ENCODE measurements around the gene SSBP3. TPM values are rescaled to one million over a fixed set of nuclear protein-coding genes. Genes with fewer than 3 reads are reported as not detected.
A peak's percentile ranks its signal among the peaks of the same experiment; 100 is the strongest.

SSBP3 gene
- total and polyA plus RNA-seq, 4 donors, result 43.7 to 83.4 (median 65.8) TPM

- H3K4me1 ChIP-seq (ENCODE audit: control insufficient read depth in 1 of 2, insufficient read depth in 2 of 2, low read length in 2 of 2), result peaks cover 0 to 2% of the 10 kb centered on the region in 2 donors
- WGBS, 2 donors, result 19 to 28% methylated on average over 5 of the region's 5 CpGs
- no peak overlapping the region for H3K4me3 ChIP-seq (ENCODE audit: low read length in 2 of 2)
- DNase-seq (no peak), ATAC-seq (ENCODE audit: low FRiP score) (no peak)
- H3K27ac ChIP-seq (ENCODE audit: low read depth in 1 of 2, low read length in 2 of 2), result peak overlapping the region; percentile 36 to 74
- no peaks in the 10 kb centered on the region for H3K27me3 ChIP-seq (ENCODE audit: control insufficient read depth in 1 of 2, insufficient read depth in 2 of 2, low read length in 1 of 2)
- no peaks in the 10 kb centered on the region for H3K36me3 ChIP-seq (ENCODE audit: control insufficient read depth in 1 of 2, insufficient read depth in 2 of 2, low read length in 1 of 2)
- intact Hi-C loops (cut with DNase I), result no loop called here
- no peaks in the 10 kb centered on the region for H3K9me3 ChIP-seq (ENCODE audit: control insufficient read depth, low read length)
These were observed 65.3 kb downstream of the SSBP3 start for GRCh38 chr1:54340878-54341277.

GRCh38 chr1:54340434-54340833 lies 65.8 kb downstream of the SSBP3 start:
- 9 to 13% methylated on average over 6 of the region's 6 CpGs for WGBS, 2 donors
- no peak overlapping the region for H3K4me3 ChIP-seq (ENCODE audit: low read length in 2 of 2)

GRCh38 chr1:54339126-54339525 lies 67.1 kb downstream of the SSBP3 start:
- intact Hi-C loops (cut with DNase I), result loop anchor here (2.0 to 5.0 kb wide), 2 partner anchors 52 to 66 kb away; no protein-coding TSS in a partner anchor
- H3K36me3 ChIP-seq (ENCODE audit: control insufficient read depth in 1 of 2, insufficient read depth in 2 of 2, low read length in 1 of 2), result no peaks in the 10 kb centered on the region
- DNase-seq, result no peak
- no peak for ATAC-seq (ENCODE audit: low FRiP score)
- peaks cover 0 to 2% of the 10 kb centered on the region in 2 donors for H3K4me1 ChIP-seq (ENCODE audit: control insufficient read depth in 1 of 2, insufficient read depth in 2 of 2, low read length in 2 of 2)
- H3K27ac ChIP-seq (ENCODE audit: low read depth in 1 of 2, low read length in 2 of 2), result no peak overlapping the region
- H3K27me3 ChIP-seq (ENCODE audit: control insufficient read depth in 1 of 2, insufficient read depth in 2 of 2, low read length in 1 of 2), result no peaks in the 10 kb centered on the region
- 98% methylated on average over 2 of the region's 2 CpGs for WGBS, 2 donors
- H3K9me3 ChIP-seq (ENCODE audit: control insufficient read depth, low read length), result no peaks in the 10 kb centered on the region
- H3K4me3 ChIP-seq (ENCODE audit: low read length in 2 of 2), result no peak overlapping the region

More at GRCh38 chr1:54340434-54340833, 65.8 kb downstream of the SSBP3 start:
- Histone ChIP-seq H3K9me3 (ENCODE audit: control insufficient read depth, low read length) (no peaks in the 10 kb centered on the region), H3K27ac (ENCODE audit: low read depth in 1 of 2, low read length in 2 of 2) (peak overlapping the region in 1 of 2 donors; percentile 74), H3K36me3 (ENCODE audit: control insufficient read depth in 1 of 2, insufficient read depth in 2 of 2, low read length in 1 of 2) (no peaks in the 10 kb centered on the region), H3K4me1 (ENCODE audit: control insufficient read depth in 1 of 2, insufficient read depth in 2 of 2, low read length in 2 of 2) (peaks cover 0 to 2% of the 10 kb centered on the region in 2 donors), H3K27me3 (ENCODE audit: control insufficient read depth in 1 of 2, insufficient read depth in 2 of 2, low read length in 1 of 2) (no peaks in the 10 kb centered on the region)
- no peak for DNase-seq
- ATAC-seq (ENCODE audit: low FRiP score), result no peak
- intact Hi-C loops (cut with DNase I), result no loop called here

- Histone ChIP-seq H3K4me1 (ENCODE audit: control insufficient read depth in 1 of 2, insufficient read depth in 2 of 2, low read length in 2 of 2) (peaks cover 0 to 2% of the 10 kb centered on the region in 2 donors), H3K4me3 (ENCODE audit: low read length in 2 of 2) (no peak overlapping the region), H3K27me3 (ENCODE audit: control insufficient read depth in 1 of 2, insufficient read depth in 2 of 2, low read length in 1 of 2) (no peaks in the 10 kb centered on the region), H3K27ac (ENCODE audit: low read depth in 1 of 2, low read length in 2 of 2) (no peak overlapping the region), H3K9me3 (ENCODE audit: control insufficient read depth, low read length) (no peaks in the 10 kb centered on the region), H3K36me3 (ENCODE audit: control insufficient read depth in 1 of 2, insufficient read depth in 2 of 2, low read length in 1 of 2) (no peaks in the 10 kb centered on the region)
- 80 to 82% methylated on average over 8 of the region's 8 CpGs for WGBS, 2 donors
- ATAC-seq (ENCODE audit: low FRiP score) (no peak), DNase-seq (no peak)
- intact Hi-C loops (cut with DNase I), result loop anchor here (2.0 to 5.0 kb wide), 2 partner anchors 51 to 66 kb away; no protein-coding TSS in a partner anchor
These were observed 67.7 kb downstream of the SSBP3 start for GRCh38 chr1:54338464-54338863.

- DNase-seq (no peak), ATAC-seq (ENCODE audit: low FRiP score) (no peak)
- WGBS, 2 donors, result 75 to 78% methylated on average over 7 of the region's 7 CpGs
- intact Hi-C loops (cut with DNase I), result loop anchor here (2.0 to 5.0 kb wide), 2 partner anchors 51 to 65 kb away; no protein-coding TSS in a partner anchor
- no peaks in the 10 kb centered on the region for H3K9me3 ChIP-seq (ENCODE audit: control insufficient read depth, low read length)
- H3K4me1 ChIP-seq (ENCODE audit: control insufficient read depth in 1 of 2, insufficient read depth in 2 of 2, low read length in 2 of 2), result peaks cover 0 to 2% of the 10 kb centered on the region in 2 donors
- H3K27me3 ChIP-seq (ENCODE audit: control insufficient read depth in 1 of 2, insufficient read depth in 2 of 2, low read length in 1 of 2), result no peaks in the 10 kb centered on the region
- H3K4me3 ChIP-seq (ENCODE audit: low read length in 2 of 2), result no peak overlapping the region
- H3K36me3 ChIP-seq (ENCODE audit: control insufficient read depth in 1 of 2, insufficient read depth in 2 of 2, low read length in 1 of 2), result no peaks in the 10 kb centered on the region
- no peak overlapping the region for H3K27ac ChIP-seq (ENCODE audit: low read depth in 1 of 2, low read length in 2 of 2)
These were observed 68.3 kb downstream of the SSBP3 start for GRCh38 chr1:54337928-54338327.

- H3K27ac ChIP-seq (ENCODE audit: low read depth in 1 of 2, low read length in 2 of 2), result no peak overlapping the region
- intact Hi-C loops (cut with DNase I), result loop anchor here in 1 of 2 donors (5.0 kb wide), 1 partner anchor 50 kb away; no protein-coding TSS in a partner anchor
- H3K9me3 ChIP-seq (ENCODE audit: control insufficient read depth, low read length), result no peaks in the 10 kb centered on the region
- peaks cover 0 to 2% of the 10 kb centered on the region in 2 donors for H3K4me1 ChIP-seq (ENCODE audit: control insufficient read depth in 1 of 2, insufficient read depth in 2 of 2, low read length in 2 of 2)
- DNase-seq (no peak), ATAC-seq (ENCODE audit: low FRiP score) (no peak)
- no peak overlapping the region for H3K4me3 ChIP-seq (ENCODE audit: low read length in 2 of 2)
- 96 to 97% methylated on average over 7 of the region's 7 CpGs for WGBS, 2 donors
- no peaks in the 10 kb centered on the region for H3K36me3 ChIP-seq (ENCODE audit: control insufficient read depth in 1 of 2, insufficient read depth in 2 of 2, low read length in 1 of 2)
- H3K27me3 ChIP-seq (ENCODE audit: control insufficient read depth in 1 of 2, insufficient read depth in 2 of 2, low read length in 1 of 2), result no peaks in the 10 kb centered on the region
These were observed 69.2 kb downstream of the SSBP3 start for GRCh38 chr1:54337034-54337433.

GRCh38 chr1:54336116-54336515 lies 70.1 kb downstream of the SSBP3 start:
- H3K4me3 ChIP-seq (ENCODE audit: low read length in 2 of 2), result no peak overlapping the region
- intact Hi-C loops (cut with DNase I), result loop anchor here in 1 of 2 donors (5.0 kb wide), 1 partner anchor 49 kb away; no protein-coding TSS in a partner anchor

GRCh38 chr1:54335755-54336108 lies 70.5 kb downstream of the SSBP3 start:
- no peak overlapping the region for H3K4me3 ChIP-seq (ENCODE audit: low read length in 2 of 2)

More at GRCh38 chr1:54336116-54336515, 70.1 kb downstream of the SSBP3 start:
- peaks cover 0 to 1% of the 10 kb centered on the region in 2 donors for H3K4me1 ChIP-seq (ENCODE audit: control insufficient read depth in 1 of 2, insufficient read depth in 2 of 2, low read length in 2 of 2)
- no peak for ATAC-seq (ENCODE audit: low FRiP score)
- 85 to 86% methylated on average over 5 of the region's 5 CpGs for WGBS, 2 donors
- DNase-seq, result no peak
- no peaks in the 10 kb centered on the region for H3K9me3 ChIP-seq (ENCODE audit: control insufficient read depth, low read length)
- H3K36me3 ChIP-seq (ENCODE audit: control insufficient read depth in 1 of 2, insufficient read depth in 2 of 2, low read length in 1 of 2), result no peaks in the 10 kb centered on the region
- no peaks in the 10 kb centered on the region for H3K27me3 ChIP-seq (ENCODE audit: control insufficient read depth in 1 of 2, insufficient read depth in 2 of 2, low read length in 1 of 2)
- peak overlapping the region in 1 of 2 donors; percentile 34 for H3K27ac ChIP-seq (ENCODE audit: low read depth in 1 of 2, low read length in 2 of 2)

More at GRCh38 chr1:54335755-54336108, 70.5 kb downstream of the SSBP3 start:
- peak overlapping the region; percentile 7 to 76 for H3K27ac ChIP-seq (ENCODE audit: low read depth in 1 of 2, low read length in 2 of 2)
- H3K4me1 ChIP-seq (ENCODE audit: control insufficient read depth in 1 of 2, insufficient read depth in 2 of 2, low read length in 2 of 2), result no peaks in the 10 kb centered on the region
- DNase-seq, result peak; percentile 81 to 85
- intact Hi-C loops (cut with DNase I), result loop anchor here (2.0 to 5.0 kb wide), 2 partner anchors 45 to 48 kb away; no protein-coding TSS in a partner anchor
- no peaks in the 10 kb centered on the region for H3K27me3 ChIP-seq (ENCODE audit: control insufficient read depth in 1 of 2, insufficient read depth in 2 of 2, low read length in 1 of 2)
- WGBS, 2 donors, result 3 to 4% methylated on average over 7 of the region's 7 CpGs
- no peaks in the 10 kb centered on the region for H3K36me3 ChIP-seq (ENCODE audit: control insufficient read depth in 1 of 2, insufficient read depth in 2 of 2, low read length in 1 of 2)
- ATAC-seq (ENCODE audit: low FRiP score), result peak; percentile 77
- no peaks in the 10 kb centered on the region for H3K9me3 ChIP-seq (ENCODE audit: control insufficient read depth, low read length)

All from aorta (tissue), 5 donors.